Activated CD8-positive, alpha-beta memory T cell treated with anti-CD3 and anti-CD28 coated beads for 48 hours (primary cell): ENCODE results near the gene SMIM24.
"Not testable (repeated sequence)": the region's sequence is repeated elsewhere in the genome, so short reads cannot be mapped to it uniquely, and the experiment has no call there.

Experiments
- DNase-seq, 3 experiments: peaks; one replicate each; pipeline ENCODE4 v3.0.0-alpha.2; 2020; ENCODE audit warnings: low read depth in 2 of 3, low spot score in 2 of 3

Gene SMIM24

DNA sequence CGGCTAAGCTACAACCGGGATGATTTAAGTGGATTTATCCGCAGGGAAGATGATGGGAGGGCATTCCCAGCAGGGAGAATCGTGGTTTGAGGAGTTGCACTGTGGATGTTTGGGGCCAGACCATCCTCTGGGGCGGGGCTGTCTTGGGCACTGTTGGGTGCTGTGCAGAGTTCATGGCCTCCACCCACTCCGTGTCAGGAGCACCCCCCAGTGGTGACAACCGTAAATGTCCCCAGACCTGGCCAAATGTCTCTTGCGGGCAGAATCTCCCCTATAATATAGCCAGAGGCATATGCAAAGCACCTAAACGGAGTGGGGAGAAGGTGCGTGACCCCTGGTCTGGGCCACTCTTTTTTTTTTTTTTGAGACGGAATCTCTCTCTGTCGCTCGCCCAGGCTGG lies 40.2 kb downstream of the SMIM24 start:
- peak in 2 of 3 experiments; percentile 13 to 31 for DNase-seq

DNA sequence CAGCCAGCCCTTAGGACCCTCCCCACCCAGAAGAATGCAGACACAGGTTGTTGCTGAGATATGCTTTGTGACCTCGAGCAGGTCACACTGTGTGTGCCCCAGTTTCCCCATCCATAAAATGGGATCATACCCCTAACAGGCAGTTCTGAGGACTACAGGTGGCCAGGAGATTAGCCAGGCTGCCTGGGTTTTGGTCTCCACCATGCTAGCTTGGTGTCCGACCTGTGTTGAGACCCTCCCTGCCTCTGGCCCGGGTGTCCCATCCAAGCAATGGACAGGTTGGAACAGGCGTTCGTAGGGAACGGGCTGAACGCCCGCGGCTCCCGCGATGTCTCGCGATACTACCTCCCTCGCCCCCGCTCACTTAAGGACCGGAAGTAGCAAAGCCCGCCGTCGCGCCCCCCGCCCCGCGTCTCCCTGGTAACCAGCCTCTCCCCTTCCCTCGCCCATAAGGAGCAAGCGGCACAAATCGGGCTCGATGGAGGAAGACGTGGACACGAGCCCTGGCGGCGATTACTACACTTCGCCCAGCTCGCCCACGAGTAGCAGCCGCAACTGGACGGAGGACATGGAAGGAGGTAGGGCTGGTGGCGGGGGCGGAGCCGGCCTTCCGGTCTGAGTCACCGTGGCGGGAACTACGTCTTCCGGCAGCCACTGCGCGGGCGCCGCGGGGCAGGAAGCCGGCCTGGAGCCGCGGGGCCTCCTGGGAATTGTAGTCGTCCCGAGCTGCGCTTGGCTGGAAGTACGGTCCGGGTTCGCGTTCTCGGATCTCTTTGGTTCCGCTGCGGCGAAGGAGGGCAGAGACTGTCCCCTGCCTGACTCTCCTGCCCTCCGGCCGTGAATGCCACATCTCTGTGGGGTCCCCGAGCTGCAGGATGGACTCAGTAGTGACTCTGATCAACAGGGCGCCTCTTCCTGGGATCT lies 45.4 kb downstream of the SMIM24 start:
- peak; percentile 91 to 96 (median 93) for DNase-seq

DNA sequence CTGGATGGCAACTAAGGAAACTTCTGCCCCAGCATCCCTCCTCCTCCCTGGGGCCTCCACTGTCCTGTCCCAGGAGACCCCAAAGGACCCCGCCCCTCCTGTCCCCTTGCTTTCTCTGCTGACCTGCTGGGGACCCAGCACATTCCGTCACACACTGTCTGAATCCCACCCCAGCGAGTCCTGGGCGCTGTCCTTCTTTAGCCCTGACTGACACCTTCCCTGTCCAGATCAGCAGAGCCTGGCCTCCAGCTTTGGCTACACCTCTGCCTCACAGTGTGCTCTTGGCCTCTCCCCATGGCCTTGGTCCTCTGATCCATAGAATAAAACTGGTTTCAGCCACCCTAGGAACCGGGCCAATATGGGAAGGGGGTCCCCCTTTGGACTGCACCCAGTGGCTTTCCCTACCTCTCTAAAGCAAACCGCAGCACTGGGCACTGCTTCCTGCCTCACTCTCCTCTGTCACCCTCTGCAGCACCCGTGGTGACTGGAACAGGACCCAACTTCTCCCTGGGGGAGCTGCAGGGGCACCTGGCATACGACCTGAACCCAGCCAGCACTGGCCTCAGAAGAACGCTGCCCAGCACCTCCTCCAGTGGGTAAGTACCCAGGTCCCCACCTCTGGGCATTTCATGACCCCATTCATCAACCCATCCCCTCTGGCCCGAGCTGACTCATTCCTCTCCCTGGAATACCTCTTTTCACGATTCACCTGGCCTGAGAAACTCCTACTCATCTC lies 46.4 kb downstream of the SMIM24 start:
- no peak for DNase-seq

DNA sequence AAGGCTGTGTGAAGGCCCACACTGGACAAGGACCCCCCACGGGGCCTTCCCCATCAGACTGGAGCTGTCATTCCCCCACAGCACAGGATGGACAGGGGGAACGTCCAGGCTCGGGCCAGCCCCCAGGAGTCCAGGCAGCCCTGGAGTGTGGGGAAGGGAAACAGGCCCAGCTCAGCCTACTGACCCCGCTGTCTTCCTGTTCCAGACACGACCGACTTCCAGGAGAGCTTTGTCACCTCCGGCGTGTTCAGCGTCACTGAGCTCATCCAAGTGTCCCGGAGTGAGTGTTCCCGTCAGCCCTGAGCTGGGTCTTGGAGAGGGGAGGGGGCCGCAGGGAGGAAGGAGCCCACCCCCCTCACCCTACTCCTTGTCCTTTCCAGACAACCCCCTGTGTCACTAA lies 47.0 kb downstream of the SMIM24 start:
- DNase-seq: no peak

DNA sequence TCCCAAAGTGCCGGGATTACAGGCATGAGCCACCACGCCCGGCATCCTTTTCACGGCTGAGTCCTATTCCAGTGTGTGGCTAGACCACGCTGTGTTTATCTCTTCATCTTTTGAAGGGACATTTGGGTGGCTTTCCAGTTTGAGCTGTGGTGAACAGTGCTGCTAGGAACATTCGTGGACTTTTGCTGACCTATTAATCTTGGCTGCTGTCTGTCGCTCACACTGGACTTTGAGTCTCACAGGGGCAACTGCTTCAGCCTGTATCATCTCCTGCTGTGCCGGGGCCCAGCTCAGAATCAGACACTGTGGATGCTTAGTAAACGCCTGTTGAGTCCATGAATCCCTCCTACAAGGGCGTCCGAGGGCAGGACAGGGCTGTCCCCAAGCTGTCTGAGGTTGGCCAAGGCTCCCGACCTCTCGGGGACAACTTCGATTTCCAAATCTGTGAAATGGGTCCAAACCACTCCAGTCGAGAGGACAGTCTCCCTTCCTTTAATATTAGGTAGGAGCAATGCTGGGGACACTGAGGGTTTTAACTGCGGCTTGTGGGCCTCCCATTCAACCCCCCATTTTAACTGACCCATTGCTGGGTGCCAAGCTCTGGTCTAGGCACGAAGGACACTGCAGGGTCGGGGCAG lies 48.4 kb downstream of the SMIM24 start:
- no peak for DNase-seq

DNA sequence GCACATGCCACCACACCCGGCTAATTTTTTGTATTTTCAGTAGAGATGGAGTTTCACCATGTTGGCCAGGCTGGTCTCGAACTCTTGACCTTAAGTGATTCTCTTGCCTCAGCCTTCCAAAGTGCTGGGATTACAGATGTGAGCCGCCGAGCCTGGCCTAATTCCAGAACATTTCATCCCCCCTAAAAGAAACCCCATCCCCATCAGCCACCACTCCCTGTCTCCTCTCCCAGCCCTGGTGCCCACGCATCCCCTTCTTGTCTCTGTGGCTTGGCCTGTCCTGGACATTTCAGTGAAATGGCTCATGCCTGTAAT lies 50.0 kb downstream of the SMIM24 start:
- DNase-seq: not testable (repeated sequence)

DNA sequence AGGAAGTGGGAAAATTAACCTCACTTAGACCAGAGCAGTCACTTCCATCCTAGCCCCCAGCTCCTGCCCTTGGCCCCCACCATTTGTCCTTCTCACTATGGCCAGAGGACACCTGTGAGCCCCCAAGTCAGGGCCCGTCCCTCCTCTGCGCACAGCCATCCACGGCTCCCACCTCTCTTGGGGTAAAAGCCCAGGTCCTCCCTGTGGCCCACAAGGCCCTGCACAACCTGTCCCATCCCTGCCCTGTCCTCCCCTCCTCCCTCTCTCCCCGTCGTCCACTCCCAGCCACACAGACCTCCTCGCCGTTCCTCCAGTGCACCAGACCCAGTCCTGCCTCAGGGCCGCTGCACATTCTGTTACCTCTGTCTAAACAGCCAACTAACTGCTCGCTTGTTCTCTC lies 53.9 kb downstream of the SMIM24 start:
- no peak for DNase-seq
